ENCODE results near the gene GPS1. TPM values are rescaled to one million over a fixed set of nuclear protein-coding genes. Genes with fewer than 3 reads are reported as not detected.

The GPS1 gene
- total RNA-seq, 4 donors from 2014 or later: 62.8 to 76.9 (median 69.5) TPM

- no peak for DNase-seq
- H3K4me3 ChIP-seq: no peak overlapping the region
- no peaks in the 10 kb centered on the region for H3K27me3 ChIP-seq
- WGBS, 2 donors: 97% methylated on average over 7 of the region's 47 CpGs; no CpG with 5 or more reads in 1 of the 2 donors
- no peaks in the 10 kb centered on the region for H3K4me1 ChIP-seq
- intact Hi-C loops (cut with DNase I): no loop called here
- no peaks in the 10 kb centered on the region for H3K9me3 ChIP-seq
- no peak for TF ChIP-seq POLR2A (IDR thresholded peaks at IDR 0.05)
- TF ChIP-seq CTCF (IDR thresholded peaks at IDR 0.05): no peak
- no peak overlapping the region for H3K27ac ChIP-seq
- peaks cover 97 to 100% (median 99%) of the 10 kb centered on the region in 3 donors for H3K36me3 ChIP-seq
Measured at GRCh38 chr17:82088838-82089722, 37.4 kb downstream of the GPS1 start.

GRCh38 chr17:82089723-82090548 lies 38.2 kb downstream of the GPS1 start:
- DNase-seq: no peak
- TF ChIP-seq POLR2A (IDR thresholded peaks at IDR 0.05) (no peak), CTCF (IDR thresholded peaks at IDR 0.05) (no peak)
- Histone ChIP-seq H3K9me3 (no peaks in the 10 kb centered on the region), H3K27ac (no peak overlapping the region), H3K36me3 (peaks cover 95 to 100% (median 96%) of the 10 kb centered on the region in 3 donors), H3K4me1 (no peaks in the 10 kb centered on the region), H3K4me3 (no peak overlapping the region), H3K27me3 (no peaks in the 10 kb centered on the region)
- intact Hi-C loops (cut with DNase I): no loop called here
- 89% methylated on average over 5 of the region's 29 CpGs; no CpG with 5 or more reads in 1 of the 2 donors for WGBS, 2 donors

- DNase-seq: no peak
- WGBS, 2 donors: 88% methylated on average over 3 to 14 of the region's 29 CpGs
- H3K36me3 ChIP-seq: peaks cover 93 to 100% (median 94%) of the 10 kb centered on the region in 3 donors
Measured at GRCh38 chr17:82090549-82091263, 39.0 kb downstream of the GPS1 start.

GRCh38 chr17:82091264-82092066 lies 39.8 kb downstream of the GPS1 start:
- DNase-seq: no peak
- no peak overlapping the region for H3K27ac ChIP-seq
- H3K9me3 ChIP-seq: no peaks in the 10 kb centered on the region
- H3K27me3 ChIP-seq: no peaks in the 10 kb centered on the region
- TF ChIP-seq CTCF (IDR thresholded peaks at IDR 0.05) (no peak), POLR2A (IDR thresholded peaks at IDR 0.05) (no peak)
- WGBS, 2 donors: no CpG with 5 or more reads among the region's 37 CpGs
- H3K4me1 ChIP-seq: peaks cover 3 to 15% (median 9%) of the 10 kb centered on the region in 3 donors
- intact Hi-C loops (cut with DNase I): no loop called here
- H3K4me3 ChIP-seq: no peak overlapping the region
- peaks cover 85 to 100% (median 88%) of the 10 kb centered on the region in 3 donors for H3K36me3 ChIP-seq

More at GRCh38 chr17:82090549-82091263, 39.0 kb downstream of the GPS1 start:
- Histone ChIP-seq H3K4me3 (no peak overlapping the region), H3K9me3 (no peaks in the 10 kb centered on the region), H3K4me1 (peaks cover 0 to 8% (median 4%) of the 10 kb centered on the region in 3 donors), H3K27me3 (no peaks in the 10 kb centered on the region), H3K27ac (no peak overlapping the region)
- TF ChIP-seq CTCF (IDR thresholded peaks at IDR 0.05) (no peak), POLR2A (IDR thresholded peaks at IDR 0.05) (no peak)
- intact Hi-C loops (cut with DNase I): no loop called here

Measured in esophagus squamous epithelium (tissue), 5 donors.